ENCODE data around the gene MAP2K5.
"Not testable (repeated sequence)": the region's sequence is repeated elsewhere in the genome, so short reads cannot be mapped to it uniquely, and the experiment has no call there.

Gene MAP2K5

DNA sequence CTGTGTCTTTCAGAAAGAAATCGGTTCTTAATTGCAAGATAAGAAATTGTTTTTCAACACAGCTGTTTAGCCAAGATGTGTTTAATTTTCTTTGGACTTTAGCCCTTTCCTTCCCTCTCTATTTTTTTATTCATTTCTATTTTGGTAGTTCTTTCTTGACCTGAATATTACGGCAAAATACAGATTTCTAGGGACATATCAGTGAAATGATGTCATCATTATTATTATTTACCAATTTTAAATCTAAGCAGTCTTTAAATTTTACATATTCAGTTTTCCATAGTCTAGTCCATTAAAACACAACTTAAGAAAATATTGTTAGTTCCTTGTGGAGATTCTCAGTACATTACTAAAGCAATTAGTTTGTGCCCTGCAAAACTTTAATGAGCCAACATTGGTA lies 104.3 kb downstream of the MAP2K5 start:
- TF ChIP-seq, protein P1, sequence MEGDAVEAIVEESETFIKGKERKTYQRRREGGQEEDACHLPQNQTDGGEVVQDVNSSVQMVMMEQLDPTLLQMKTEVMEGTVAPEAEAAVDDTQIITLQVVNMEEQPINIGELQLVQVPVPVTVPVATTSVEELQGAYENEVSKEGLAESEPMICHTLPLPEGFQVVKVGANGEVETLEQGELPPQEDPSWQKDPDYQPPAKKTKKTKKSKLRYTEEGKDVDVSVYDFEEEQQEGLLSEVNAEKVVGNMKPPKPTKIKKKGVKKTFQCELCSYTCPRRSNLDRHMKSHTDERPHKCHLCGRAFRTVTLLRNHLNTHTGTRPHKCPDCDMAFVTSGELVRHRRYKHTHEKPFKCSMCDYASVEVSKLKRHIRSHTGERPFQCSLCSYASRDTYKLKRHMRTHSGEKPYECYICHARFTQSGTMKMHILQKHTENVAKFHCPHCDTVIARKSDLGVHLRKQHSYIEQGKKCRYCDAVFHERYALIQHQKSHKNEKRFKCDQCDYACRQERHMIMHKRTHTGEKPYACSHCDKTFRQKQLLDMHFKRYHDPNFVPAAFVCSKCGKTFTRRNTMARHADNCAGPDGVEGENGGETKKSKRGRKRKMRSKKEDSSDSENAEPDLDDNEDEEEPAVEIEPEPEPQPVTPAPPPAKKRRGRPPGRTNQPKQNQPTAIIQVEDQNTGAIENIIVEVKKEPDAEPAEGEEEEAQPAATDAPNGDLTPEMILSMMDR (IDR thresholded peaks at IDR 0.05; ENCODE audit: borderline replicate concordance, insufficient read depth, low read depth, low read length) = no peak

DNA sequence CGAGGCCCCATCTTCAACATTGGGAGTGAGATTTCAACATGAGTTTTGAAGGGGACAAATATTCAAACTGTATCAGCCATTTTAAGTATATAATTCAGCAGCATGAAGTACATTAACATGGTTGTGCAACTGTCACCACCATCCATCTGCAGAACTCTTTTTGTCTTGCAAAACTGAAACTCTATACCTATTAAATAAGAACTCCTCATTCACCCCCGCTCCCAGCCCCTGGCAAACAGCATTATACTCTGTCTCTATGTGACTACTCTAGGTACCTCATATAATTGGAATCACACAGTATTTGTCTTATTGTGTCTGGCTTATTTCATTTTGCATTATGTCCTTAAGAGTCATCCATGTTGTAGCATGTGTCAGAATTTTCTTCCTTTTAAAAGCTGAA lies 110.1 kb downstream of the MAP2K5 start:
- TF ChIP-seq, protein P1 (IDR thresholded peaks at IDR 0.05; ENCODE audit: borderline replicate concordance, insufficient read depth, low read depth, low read length) = no peak
- no peak overlapping the region for H3K4me3 ChIP-seq (ENCODE audit: low read depth, low read length)

More for the DNA sequence above, 104.3 kb downstream of the MAP2K5 start:
- H3K4me3 ChIP-seq (ENCODE audit: low read depth, low read length) = no peak overlapping the region

DNA sequence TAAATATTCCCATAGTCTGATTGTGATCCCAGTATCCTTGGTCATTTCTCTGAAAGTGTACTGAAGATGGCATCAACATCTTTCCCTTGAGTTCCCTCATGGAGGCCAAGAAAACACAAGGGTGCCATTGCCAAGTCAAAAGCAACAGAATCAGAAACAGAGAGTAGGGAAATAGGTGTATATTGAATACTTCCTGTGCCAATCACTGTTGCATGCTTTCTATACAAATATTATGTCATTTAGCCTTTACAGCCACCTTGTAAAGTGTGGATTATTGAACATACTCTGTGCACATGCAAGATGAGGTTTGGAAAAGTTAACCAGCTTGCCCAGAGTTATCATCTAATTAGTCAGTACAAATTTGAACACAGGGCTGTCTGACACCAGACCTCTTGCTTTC lies 117.9 kb downstream of the MAP2K5 start:
- TF ChIP-seq, protein P1 (IDR thresholded peaks at IDR 0.05; ENCODE audit: borderline replicate concordance, insufficient read depth, low read depth, low read length) = no peak
- no peak overlapping the region for H3K4me3 ChIP-seq (ENCODE audit: low read depth, low read length)

DNA sequence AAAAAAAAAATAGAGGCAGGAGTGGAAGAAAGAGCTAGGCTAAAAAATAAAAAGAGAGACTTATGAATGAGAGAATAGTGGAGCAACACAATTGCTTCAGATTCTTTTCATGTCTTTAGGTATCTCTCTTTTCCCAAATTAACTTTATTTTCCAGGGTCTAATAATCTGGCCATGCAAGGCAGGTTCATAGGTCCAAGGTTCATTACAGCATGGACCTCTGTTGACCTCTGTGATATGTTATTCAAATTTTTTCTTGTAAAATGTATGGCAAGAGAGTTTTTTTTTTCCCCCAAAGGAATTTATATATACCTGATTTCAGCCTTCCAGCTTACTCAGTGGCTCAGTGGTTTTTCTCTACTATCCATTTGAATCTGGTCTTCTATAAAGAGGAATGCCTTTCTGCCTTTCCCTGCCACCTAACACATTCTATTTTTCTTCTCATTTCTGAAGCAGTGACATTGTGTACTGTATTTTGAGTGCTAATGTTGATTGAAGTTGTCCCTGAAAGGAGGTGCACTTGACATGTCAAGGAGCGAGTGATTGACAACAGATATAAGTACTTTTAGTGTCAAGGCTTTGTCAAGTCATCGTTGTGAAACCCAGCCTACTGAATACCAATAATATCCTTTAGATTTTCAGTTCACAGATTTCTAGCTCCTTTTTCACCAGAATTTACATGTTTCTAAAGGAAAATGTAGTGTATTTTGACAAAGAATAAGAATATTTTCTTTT lies 118.5 kb downstream of the MAP2K5 start:
- TF ChIP-seq, protein P1 (IDR thresholded peaks at IDR 0.05; ENCODE audit: borderline replicate concordance, insufficient read depth, low read depth, low read length) = no peak
- H3K4me3 ChIP-seq (ENCODE audit: low read depth, low read length) = no peak overlapping the region

DNA sequence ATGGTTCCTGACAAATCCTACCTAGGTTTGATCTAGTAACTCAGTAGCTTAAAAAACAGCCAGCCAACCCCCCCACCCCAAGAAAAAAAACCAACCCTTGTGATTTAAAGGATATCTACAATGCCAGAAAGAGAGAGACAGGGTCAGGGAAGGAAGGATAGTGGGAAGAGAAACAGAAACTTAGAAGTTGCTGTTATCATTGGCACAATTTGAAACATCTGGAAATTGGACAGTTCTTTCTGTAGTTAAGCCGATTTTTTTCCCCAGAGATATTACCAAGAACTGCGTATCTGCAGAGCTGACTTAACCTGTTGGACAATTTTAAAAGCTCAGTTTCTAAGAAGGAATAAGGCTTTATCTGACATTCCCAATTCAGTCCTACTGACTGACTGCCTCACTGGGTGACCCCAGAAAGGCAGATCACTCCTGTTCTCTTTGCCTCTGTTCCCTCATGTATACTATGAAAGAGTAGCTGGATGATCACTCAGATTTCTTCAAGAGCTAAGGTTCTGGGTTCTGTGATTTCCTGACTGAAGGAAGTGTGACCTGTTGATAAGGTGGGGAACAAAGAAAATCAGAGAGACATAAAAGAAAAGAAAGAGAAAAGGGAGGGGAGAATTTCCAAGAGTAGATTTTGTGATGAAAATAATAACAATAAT lies 128.3 kb downstream of the MAP2K5 start:
- H3K4me3 ChIP-seq (ENCODE audit: low read depth, low read length) = no peak overlapping the region
- TF ChIP-seq, protein P1 (IDR thresholded peaks at IDR 0.05; ENCODE audit: borderline replicate concordance, insufficient read depth, low read depth, low read length) = no peak

DNA sequence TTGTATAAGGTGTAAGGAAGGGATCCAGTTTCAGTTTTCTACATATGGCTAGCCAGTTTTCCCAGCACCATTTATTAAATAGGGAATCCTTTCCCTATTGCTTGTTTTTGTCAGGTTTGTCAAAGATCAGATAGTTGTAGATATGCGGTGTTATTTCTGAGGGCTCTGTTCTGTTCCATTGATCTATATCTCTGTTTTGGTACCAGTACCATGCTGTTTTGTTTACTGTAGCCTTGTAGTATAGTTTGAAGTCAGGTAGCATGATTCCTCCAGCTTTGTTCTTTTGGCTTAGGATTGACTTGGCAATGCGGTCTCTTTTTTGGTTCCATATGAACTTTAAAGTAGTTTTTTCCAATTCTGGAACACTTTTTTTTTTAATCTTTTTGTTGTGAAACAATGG lies 130.3 kb downstream of the MAP2K5 start:
- not testable (repeated sequence) for H3K4me3 ChIP-seq (ENCODE audit: low read depth, low read length)

DNA sequence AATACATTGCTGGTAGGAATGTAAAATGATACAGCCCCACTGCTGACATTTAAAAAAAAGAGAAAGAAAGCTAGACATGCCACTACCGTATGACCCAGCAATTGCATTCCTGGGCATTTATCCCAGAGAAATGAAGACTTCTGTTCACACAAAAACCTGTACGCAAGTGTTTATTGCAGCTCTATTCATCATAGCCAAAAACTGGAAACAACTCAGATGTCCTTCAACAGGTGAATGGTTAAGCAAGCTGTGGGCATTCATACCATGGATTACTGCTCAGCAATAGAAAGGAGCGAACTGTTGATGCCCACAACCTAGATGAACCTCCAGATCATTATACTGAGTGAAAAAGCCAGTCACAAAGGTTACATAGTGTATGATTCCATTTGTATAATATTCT lies 132.5 kb downstream of the MAP2K5 start:
- TF ChIP-seq, protein P1 (IDR thresholded peaks at IDR 0.05; ENCODE audit: borderline replicate concordance, insufficient read depth, low read depth, low read length) = no peak
- no peak overlapping the region for H3K4me3 ChIP-seq (ENCODE audit: low read depth, low read length)

Data from GM12875 (cell line).